GM18858 (cell line): ENCODE data around the gene TCN2.
"Not testable (repeated sequence)": the region's sequence is repeated elsewhere in the genome, so short reads cannot be mapped to it uniquely, and the experiment has no call there.

Source experiments
- ATAC-seq: cut with Tn5 transposase; IDR thresholded peaks from one replicate; pipeline ENCODE4 v1.9.1; 2021; ENCODE audit not compliant: unreplicated experiment

Gene TCN2

DNA sequence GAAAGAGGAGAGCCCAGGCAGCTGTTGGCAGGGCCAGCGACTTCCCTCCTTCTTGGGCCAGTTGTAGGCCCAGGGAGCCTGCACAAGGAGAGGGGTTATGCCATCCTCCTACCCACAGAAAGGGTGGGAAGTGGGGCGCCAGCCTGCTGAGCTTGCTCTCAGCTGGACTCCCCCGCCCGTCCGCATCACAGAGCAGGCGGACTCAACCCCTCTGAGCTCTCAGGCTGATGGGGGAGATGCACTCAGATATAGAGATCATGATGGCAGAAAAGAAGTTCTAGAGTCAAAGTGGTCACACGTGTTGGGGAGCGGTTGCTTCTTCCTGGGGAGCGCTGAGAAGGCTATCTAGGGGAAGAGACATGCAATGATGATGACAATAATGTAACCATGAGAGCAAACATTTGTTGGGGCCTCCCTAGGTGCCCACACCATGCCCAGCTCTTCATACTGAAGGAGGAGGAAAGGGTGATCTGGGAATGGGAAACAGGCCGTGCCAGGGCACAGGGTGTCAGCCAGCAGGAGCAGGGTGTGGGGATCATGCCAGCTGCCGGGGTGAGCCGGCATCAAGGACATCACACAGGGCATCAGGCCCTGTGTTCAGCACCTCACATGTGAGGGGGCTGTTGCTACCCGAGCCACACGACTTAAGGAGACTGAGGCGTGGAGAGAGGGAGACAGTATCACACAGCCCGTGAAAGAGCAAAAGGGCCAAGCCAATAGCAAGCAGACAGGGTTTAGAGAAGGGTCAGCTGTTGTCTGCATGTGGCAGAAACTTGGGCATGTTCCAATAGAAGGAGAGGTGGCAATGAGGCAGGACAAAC is 36.3 kb downstream of the TCN2 start:
- ATAC-seq = no peak

DNA sequence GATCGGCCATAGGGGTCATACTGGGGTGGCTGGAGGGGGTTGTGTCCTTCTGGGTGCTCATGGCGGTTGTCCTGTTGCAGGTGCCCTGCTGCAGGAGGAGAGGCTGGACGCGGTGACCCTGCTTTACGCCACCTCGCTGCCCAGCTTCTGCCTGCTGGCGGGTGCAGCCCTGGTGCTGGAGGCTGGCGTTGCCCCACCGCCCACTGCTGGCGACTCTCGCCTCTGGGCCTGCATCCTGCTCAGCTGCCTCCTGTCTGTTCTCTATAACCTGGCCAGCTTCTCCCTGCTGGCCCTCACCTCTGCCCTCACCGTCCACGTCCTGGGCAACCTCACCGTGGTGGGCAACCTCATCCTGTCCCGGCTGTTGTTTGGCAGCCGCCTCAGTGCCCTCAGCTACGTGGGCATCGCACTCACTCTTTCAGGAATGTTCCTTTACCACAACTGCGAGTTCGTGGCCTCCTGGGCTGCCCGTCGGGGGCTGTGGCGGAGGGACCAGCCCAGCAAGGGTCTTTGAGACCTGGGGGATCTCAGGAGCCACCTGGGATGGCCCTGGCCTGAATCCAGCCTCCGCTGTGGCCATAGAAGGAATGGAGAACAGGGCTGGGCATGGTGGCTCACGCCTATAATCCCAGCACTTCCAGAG is 39.7 kb downstream of the TCN2 start:
- ATAC-seq = no peak

DNA sequence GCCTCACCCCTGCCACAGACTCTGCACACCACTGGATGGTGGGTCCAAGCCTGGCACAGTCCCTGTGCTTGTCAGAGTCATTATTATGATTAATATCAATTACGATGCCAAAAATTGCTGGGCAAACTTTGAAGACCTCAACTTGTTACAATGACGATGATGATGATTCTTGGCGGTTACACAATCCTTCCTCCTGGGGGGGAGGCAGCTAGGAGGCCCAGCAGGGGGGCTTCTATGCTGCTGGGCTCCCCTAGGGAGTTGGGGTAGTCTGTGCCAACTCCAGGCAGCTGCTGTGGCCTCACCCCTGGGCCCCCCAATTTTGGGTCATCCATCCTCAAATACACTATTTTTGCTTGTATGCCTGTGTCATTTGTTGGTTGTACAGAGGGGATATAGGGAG is 40.6 kb downstream of the TCN2 start:
- no peak for ATAC-seq

DNA sequence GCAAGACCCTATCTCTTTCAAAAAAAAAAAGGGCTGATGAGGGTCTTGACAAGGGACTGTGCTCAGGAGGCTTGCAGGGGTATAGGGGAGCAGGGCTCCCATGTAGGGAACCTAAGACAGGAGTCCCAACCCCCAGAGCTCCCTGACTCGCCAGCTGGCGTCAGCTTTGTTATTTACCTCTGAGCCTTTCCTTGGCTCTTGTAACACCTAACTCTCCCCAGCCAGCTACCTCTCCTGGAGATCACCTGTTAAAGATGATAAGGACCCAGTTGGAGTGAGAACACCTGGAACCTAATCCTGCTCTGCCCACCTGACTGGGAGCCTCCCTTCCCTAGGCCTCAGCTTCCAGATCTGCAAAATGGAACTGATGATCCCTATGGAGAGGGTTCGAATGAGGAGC is 41.9 kb downstream of the TCN2 start:
- no peak for ATAC-seq

DNA sequence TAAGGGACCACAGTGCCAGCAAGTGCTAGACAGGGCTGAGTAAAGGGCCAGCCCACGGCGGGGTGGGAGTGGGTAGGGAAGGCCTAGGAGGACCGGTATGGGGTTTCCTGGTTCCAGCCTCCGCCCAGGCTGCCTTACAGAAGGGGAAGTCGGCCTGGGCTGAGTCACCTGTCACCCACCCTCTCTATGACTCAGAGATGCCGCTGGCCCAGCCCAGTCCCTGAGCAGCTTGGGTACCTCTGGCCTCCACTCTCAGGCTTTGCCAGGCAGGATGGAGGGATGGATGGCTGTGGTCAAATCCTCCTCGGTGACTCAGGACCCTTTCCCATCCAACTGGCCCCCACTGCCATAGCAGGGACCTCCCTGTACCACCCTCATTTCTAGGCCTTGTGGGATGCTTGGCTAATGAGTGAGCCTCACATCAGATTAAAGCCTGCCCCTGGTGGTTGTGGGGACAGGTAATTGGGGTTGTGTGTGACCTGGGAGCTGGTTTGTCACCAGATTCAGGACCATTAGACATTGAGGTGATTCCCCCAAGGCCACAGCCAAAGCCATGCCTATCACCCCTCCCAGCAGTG is 42.5 kb downstream of the TCN2 start:
- ATAC-seq = peak; percentile 47

DNA sequence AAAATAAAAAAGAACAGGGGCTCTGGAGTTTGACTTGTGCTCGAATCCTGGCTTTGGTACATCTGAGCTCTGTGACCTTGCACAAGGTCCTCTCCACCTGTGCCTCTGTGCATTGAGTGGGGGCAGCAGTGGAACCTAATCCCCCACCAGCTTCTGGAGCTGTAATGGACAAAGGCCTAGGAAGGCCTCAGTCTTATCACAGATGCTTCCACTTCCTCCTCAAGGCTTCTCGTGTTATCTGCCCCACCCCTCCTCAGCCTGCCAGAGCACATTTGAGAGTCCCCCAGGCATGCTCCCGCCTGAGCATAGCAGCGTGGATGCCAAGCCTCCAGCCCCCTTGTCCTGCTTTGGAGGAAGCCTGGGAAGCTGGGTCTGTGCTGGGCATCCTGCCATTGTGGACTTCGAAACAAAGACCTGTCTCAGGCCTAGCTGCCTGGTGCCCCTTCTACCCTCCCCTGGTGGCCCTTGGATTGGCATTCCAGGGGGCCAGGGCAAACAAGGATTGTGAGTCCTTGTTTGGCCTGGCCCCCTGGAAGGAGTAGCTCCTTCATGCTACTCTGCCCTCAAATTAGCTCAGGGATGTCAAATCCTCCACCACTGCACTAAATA is 43.6 kb downstream of the TCN2 start:
- ATAC-seq = no peak

DNA sequence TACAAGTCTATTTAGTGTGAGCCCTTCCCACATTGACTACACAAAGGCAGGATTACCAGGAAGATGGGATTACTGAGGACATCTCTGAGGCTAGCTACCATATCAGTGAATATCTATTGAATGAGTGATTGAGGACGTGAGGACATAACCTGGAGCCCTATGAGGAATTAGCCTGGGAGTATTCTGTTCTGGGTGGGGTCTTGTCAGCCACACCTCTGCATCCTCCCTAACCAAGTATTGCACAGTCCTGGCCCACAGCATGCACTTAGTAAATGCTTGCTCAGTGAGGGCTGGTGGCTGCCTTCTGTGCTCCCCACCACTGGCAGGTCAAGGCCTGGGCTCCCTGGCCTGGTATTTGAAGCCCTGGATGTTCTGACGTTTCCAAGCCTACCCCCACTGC is 45.9 kb downstream of the TCN2 start:
- no peak for ATAC-seq

DNA sequence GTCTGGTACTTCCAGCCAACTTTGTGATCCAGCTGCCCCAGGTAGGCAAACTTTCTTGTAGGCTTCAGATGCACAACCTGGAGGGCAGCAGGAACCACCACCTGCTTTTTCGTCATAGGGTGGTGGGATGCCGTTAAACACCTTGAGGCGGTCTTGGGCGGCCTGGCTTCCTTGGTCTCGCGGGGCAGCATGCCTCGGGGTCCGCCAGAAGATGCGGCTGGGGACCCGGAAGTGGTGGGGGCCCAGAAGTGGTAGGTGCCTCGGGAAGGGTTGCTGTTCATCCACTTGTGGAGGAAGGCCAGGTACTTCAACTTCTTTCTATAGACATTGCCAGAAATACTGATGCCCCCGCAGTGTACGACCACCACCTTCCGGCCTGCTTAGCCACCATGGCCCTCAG is 47.4 kb downstream of the TCN2 start:
- no peak for ATAC-seq

DNA sequence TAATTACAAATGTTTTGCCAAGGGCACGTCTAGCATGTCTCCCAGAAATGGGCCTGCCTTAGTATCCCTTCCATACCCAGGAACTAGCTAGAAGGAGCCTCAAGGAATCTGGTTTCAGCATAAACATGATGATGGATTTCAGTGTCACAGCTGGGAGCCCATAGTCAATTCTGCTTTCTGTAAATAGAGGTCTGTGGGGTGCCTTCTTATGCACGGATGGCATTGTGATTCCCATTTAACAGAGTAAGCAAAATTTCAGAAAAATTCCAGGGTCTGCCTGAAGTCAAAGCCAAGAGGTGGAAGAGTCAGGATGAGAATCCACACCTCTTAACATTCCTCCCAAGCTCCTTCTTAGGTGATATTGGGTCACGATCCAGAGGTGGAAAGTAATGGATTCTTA is 48.6 kb downstream of the TCN2 start:
- ATAC-seq = no peak

DNA sequence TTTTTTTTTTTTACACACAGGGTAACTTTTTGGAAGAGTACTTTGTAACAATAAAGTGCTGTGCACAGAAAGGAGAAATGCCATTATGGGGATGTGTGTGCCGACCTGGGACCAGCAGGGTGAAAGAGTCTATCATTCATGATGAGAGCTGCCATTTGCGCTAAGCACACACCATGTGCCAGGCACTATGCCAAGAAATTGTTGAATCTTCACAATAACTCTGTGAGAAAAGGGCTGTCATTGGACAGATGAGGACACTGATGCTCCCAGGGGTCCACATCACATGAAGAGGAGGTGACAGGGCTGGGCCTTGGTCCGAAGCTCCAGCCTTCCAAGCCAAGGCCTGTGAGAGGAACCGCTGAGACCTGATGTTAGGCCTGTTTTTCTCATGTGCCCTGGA is 55.1 kb downstream of the TCN2 start:
- no peak for ATAC-seq

DNA sequence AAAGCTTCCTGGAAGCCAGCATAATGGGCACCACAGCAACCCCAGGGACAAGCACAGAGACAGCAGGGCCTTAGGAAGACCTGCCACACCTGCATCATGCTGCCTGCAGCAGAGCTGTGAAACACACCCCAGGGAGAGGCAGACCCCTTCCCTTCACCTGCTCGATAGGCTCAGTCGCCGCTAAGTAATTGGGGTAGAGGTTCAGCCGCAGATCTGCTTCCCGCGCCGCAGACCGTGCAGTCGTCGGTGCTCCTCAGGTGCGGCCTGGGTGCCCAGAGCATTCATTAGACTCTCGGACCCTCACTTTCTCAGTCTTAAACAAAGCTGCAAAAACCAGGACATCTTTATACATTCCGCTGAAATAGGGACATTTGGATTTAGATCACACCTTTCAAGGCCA is 57.8 kb downstream of the TCN2 start:
- no peak for ATAC-seq

DNA sequence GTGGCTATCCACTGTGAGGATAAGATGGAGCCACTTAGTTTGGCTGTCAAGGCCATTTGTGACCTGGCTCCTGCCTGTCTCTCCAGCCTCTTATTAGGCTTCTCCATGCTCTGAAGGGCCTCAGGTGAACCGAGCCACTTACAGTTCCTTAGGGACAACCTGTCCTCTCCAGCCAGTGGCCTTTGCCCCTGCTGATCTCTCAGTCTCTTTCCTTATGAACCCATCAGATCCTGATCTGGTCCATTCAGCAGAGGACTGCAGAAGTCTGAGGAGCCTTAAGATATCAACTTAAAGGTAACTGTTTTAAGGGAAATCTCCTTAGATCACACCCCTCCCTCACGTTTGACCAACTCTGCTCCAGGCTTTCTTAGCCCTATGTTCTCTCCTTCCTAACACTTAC is 58.3 kb downstream of the TCN2 start:
- no peak for ATAC-seq

DNA sequence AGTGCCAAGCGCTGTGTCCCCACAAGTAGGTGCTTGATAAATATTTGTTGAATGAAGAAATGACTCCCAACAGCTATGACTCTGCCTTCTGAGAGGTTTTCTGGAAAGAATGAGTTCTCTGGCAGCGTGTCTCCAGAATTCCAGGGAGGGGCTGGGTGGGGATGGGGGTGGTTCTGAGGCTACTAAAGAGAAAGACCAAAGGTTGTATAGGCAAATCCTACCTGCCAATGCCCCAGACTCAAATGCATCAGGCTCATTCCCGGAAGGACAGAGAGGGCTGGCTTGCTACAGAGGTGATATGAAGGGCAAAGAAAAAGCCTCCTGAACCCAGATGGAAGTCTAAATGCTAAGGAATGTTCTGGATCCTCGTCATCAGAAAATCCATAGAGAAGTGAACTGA is 58.8 kb downstream of the TCN2 start:
- ATAC-seq = no peak

DNA sequence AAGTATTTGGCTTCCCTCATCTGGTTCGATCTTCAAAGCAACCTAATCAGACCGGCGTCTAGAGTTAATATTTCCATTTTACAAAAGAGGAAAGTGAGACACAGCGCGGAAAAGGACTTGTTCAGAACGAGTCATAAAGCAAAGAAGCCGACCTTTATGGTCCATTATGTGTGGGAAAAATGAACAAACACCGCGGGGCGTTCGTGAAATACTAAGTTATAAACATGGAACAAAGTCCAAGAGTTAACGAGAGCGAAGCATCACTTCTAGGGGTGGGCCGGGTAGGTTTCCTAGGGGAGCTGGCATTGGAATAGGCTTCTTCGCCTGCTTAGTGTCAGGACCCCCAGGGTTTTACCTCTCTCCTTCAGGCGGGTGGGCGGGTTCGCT is 60.1 kb downstream of the TCN2 start:
- ATAC-seq = no peak

DNA sequence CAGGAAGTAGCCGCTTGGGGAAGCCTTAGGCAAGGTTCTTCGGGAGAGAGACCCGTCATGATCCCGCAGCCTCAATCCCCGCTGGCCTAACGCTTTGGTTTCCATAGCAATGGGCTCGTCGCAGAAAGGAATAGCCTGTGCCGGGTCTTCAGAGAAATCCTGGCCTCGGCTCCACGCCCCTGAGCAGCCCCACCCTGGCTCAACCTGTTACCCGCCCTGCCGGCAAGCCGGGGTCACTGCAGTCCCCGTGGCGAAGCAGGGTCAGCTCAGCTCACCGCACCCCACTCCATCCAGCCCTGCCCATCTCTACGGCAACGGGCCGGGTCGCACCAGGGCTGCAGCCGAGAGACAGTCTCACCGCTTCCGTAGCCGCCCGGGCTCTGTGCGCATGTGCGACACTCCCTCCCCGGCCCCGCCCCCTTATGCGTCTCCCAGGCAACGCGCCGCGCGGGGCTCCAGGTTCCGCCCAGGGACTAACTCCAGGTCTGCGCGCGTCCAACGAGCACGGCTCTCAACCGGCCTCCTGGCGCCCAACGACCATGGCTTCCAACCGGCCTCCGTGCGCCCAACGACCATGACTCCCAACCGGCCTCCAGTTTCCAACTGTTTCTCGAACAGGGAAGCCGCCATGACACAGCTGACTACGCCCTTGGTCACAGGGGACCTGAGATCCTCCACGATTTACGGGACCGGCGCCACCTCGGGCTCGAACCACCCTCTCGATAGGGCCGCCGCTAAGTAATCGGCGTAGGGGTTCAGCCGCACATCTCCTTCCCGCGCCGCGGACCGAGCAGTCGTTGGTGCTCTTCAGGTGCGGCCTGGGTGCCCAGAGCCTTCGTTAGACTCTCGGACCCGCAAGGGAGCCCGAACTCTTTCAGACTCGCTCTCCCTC is 60.8 kb downstream of the TCN2 start, which contains the start of gene DUSP18:
Gene DUSP18 (minus strand): TSS at position 382 of the 892 bp plus-strand sequence. CDS start 3,872 bp downstream, outside the sequence.
- ATAC-seq = peak; percentile 62

DNA sequence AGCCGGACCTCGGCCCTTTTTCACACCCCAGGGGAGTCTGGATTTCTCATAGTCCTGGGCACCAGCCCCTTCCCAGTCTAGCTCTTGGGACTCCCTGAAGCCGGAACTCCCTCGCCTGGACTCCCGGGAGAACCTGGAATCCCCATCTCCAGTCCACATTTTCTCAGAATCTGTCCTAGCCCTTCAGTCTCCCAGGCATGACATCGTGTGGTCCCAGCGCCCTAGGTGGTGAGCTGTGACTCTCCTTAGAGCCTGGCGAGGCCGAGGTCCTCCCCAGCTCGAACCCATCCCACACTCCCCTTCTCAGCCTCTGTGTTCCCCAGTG is 61.4 kb downstream of the TCN2 start:
- ATAC-seq = no peak

DNA sequence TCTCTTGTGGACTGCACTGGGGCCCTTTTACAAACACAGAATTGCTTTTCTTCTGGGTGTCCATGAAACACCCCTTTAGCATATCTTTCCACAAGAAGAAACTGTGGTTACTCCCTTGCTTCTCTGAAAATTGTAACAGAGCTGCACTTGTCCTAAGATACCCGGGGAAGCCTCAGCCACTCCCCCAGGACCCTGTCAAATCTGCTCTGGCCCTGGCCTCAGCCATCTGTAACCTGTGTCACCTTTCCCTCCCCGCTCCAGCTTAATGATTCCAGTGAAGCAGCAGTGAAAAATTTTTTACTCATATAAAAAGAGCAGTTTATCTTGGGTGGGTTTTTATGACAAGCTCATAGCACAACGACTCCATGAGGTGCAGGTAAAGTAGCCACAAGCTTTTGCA is 64.1 kb downstream of the TCN2 start:
- ATAC-seq = no peak

DNA sequence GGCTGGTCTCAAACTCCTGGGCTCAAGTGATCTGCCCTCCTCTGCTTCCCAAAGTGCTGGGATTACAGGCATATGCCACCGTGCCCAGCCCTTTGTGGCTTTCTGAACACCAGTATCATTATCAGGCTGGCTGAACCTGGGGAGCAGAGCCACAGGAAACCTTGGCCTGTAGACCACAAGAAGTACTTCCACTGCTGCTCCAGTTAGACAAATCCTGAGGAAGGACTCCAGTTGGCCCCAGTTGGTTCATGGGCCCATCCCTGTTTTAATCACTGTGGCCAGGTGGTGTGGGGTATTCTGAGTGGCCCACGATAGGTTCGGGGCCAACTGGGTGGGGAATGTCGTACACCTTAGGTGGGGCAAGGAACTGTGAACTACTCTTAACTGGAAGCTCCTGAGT is 66.2 kb downstream of the TCN2 start:
- ATAC-seq = no peak

DNA sequence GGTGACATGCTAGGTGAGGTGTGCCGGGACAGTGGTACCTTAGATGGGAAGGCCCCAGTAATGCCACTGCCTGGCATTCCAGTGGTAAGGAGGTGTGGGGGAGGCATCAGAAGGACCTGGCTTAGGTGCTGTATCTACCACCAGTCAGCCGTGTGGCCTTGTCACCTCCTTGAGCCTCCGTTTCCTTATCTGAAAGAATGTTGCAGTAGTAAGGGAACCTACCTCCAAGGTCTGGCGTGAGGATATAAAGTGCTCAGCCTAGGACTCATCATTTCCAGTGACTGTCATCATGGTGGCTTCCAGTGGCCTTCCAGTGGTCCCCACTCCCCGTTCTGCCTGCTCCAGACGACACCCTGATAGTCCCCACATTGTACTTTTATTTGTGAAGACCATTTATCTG is 67.5 kb downstream of the TCN2 start:
- no peak for ATAC-seq

DNA sequence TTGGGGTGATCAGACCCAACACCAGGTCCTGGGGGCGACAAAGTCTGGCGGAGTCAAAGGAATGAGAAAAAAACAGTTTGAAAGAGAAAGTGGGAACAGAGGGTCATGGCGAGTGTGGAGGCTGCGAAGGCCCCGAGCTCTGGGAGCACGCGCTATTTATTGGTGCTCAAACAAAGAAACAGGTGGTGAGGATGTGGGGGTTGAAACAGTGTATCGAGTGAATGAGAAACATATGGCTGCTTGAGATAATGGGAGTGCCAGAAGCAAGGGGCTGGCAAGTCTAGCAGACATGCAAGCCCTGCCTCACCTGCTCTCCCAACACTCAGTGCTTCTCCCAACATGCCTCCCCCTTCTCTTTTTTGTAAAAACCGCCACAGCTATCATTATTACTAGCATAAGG is 68.5 kb downstream of the TCN2 start:
- no peak for ATAC-seq

DNA sequence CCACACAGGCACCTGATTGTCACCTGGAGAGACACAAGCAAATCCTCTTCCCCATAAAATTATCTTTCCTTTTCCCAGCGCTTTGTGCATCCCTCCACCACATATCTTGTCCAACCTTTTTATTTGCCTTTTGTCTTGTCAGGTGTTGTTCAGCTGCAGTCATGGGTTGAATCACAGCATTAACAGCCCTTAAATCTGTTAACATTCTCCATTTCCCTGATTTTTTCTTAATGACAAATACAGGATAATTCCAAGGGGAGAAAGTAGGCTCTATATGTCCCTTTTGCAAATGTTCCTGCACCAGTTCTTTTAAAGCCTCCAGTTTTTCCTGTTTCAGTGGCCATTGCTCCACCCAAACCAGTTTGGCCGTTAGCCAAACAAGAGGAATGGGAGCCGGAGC is 69.6 kb downstream of the TCN2 start:
- ATAC-seq = not testable (repeated sequence)
